Stimulated activated CD8-positive, alpha-beta memory T cell treated with anti-CD3 and anti-CD28 coated beads, Interleukin-7, amount 100 ng/mL, for 48 hours (primary cell): ENCODE results near the gene SRRM3.
"Not testable (repeated sequence)": the region's sequence is repeated elsewhere in the genome, so short reads cannot be mapped to it uniquely, and the experiment has no call there.

ENCODE experiments used
- DNase-seq, 2 donors: peaks; one replicate each; pipeline ENCODE4 v3.0.0-alpha.2; 2020; ENCODE audit warnings: low read depth in 1 of 2; ENCODE audit errors: extremely low read depth in 1 of 2

The SRRM3 gene

DNA sequence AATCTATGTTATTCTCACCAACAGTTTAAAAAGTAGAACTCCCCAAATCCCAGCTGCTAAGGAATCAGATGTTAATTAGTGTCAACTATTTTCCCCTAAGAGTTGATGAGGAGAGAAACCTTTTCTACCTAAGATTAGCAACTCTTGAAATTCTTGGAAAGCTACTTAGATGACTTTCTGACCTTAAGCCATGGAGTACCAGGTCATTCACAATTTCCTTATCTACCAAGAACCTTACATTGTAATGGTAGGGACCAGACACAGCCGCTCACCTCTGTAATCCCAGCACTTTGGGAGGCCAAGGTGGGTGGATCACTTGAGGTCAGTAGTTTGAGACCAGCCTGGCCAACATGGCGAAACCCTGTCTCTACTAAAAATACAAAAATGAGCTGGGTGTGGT, 133.7 kb downstream of the SRRM3 start:
- DNase-seq, result not testable (repeated sequence)

DNA sequence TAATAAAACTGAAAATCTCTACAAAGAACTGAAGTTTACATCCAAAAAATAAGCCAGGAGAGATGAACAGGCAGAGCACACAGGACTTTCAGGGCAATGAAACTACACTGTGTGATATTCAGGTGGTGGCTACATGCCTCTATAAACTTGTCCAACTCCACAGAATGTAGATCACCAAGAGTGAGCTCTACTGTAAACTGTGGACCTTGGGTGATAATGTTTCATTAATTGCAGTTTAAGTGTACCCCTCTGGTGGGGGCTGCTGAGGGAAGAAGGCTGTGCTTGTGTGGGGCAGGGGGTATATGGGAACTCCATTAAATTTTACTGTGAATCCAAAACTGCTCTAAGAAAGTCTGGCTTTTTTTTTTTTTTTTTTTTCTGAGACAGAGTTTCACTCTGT, 134.4 kb downstream of the SRRM3 start:
- DNase-seq, result no peak
